CD14-positive monocyte (primary cell): ENCODE data around the gene DPP6. TPM values are rescaled to one million over a fixed set of nuclear protein-coding genes. Genes with fewer than 3 reads are reported as not detected.

Source experiments
- DNase-seq, 3 donors: peaks; one replicate each; pipeline ENCODE4 v3.0.0-alpha.2; 2011 to 2022
- H2AFZ ChIP-seq: 2 replicates; pipeline ENCODE4 v1.6.0; 2012; ENCODE audit warnings: mild to moderate bottlenecking, low read depth, low read length, inconsistent platforms; ENCODE audit not compliant: insufficient read depth, poor library complexity, severe bottlenecking
- H3K27ac ChIP-seq, 2 donors: 1 replicate in 1 of 2; 2 replicates in 1 of 2; pipeline ENCODE4 v1.5.1; 2012 to 2013; ENCODE audit warnings: low read length in 2 of 2, control low read depth in 1 of 2, inconsistent platforms in 1 of 2, low read depth in 1 of 2, mild to moderate bottlenecking in 1 of 2
- H3K27me3 ChIP-seq, 2 donors: one replicate each; pipeline versions ENCODE4 v1.6.0 to v1.6.1; 2011 to 2013; ENCODE audit warnings: low read length in 2 of 2; ENCODE audit not compliant: control insufficient read depth in 2 of 2, insufficient read depth in 2 of 2
- H3K36me3 ChIP-seq, 2 donors: replicated peaks in 1 of 2; 1 replicate in 1 of 2; 2 replicates in 1 of 2; pipeline versions ENCODE4 v1.5.1 to v1.6.1; 2012 to 2013; ENCODE audit warnings: low read length in 2 of 2, control low read depth in 1 of 2, inconsistent platforms in 1 of 2, mild to moderate bottlenecking in 1 of 2; ENCODE audit not compliant: insufficient read depth in 2 of 2, control insufficient read depth in 1 of 2
- H3K4me1 ChIP-seq, 2 donors: 1 replicate in 1 of 2; 2 replicates in 1 of 2; pipeline versions ENCODE4 v1.5.1 to v1.6.1; 2012 to 2013; ENCODE audit warnings: low read length in 2 of 2, control low read depth in 1 of 2, inconsistent platforms in 1 of 2, mild to moderate bottlenecking in 1 of 2, moderate library complexity in 1 of 2; ENCODE audit not compliant: insufficient read depth in 2 of 2, control insufficient read depth in 1 of 2
- H3K4me2 ChIP-seq: replicated peaks from 2 replicates; pipeline ENCODE3; 2012; ENCODE audit warnings: low read length, moderate library complexity, mild to moderate bottlenecking; ENCODE audit not compliant: poor library complexity, severe bottlenecking; ENCODE audit errors: extremely low read depth
- H3K4me3 ChIP-seq, 3 experiments: fragments of 200-600 bp in 1 of 3; sonication (generic) in 1 of 3; replicated peaks in 1 of 3; 1 replicate in 2 of 3; 2 replicates in 1 of 3; pipeline ENCODE4 v1.5.1; 2011 to 2013; ENCODE audit warnings: low read length in 3 of 3, mild to moderate bottlenecking in 3 of 3, control low read depth in 2 of 3, low read depth in 2 of 3, inconsistent platforms in 1 of 3, moderate library complexity in 1 of 3
- H3K79me2 ChIP-seq: 2 replicates; pipeline ENCODE4 v1.6.0; 2012; ENCODE audit warnings: mild to moderate bottlenecking, control low read depth, inconsistent platforms, low read length, moderate library complexity; ENCODE audit not compliant: insufficient read depth
- H3K9ac ChIP-seq: 2 replicates; pipeline ENCODE4 v1.6.0; 2017; ENCODE audit warnings: low read length, mild to moderate bottlenecking; ENCODE audit not compliant: insufficient read depth, poor library complexity, severe bottlenecking
- H3K9me3 ChIP-seq, 2 donors: replicated peaks in 1 of 2; 1 replicate in 1 of 2; 2 replicates in 1 of 2; pipeline versions ENCODE4 v1.5.1 to v1.6.1; 2012 to 2013; ENCODE audit warnings: low read length in 2 of 2, control low read depth in 1 of 2; ENCODE audit not compliant: control insufficient read depth in 1 of 2, insufficient read depth in 1 of 2
- H4K20me1 ChIP-seq: 2 replicates; pipeline ENCODE4 v1.6.0; 2012; ENCODE audit warnings: mild to moderate bottlenecking, low read length, control low read depth, moderate library complexity; ENCODE audit not compliant: insufficient read depth
- H3K27ac Mint-ChIP-seq, 7 donors: one replicate each; pipeline ENCODE4 v1.8.0; 2020; ENCODE audit warnings: mild to moderate bottlenecking in 7 of 7, mixed read lengths in 7 of 7, moderate library complexity in 6 of 7, inconsistent platforms in 2 of 7
- H3K27me3 Mint-ChIP-seq, 3 donors: one replicate each; pipeline ENCODE4 v1.8.0; 2021 to 2022; ENCODE audit warnings: low read depth in 3 of 3, mild to moderate bottlenecking in 3 of 3, mixed read lengths in 3 of 3, moderate library complexity in 3 of 3, inconsistent platforms in 1 of 3
- H3K36me3 Mint-ChIP-seq, 2 donors: one replicate each; pipeline ENCODE4 v1.8.0; 2020; ENCODE audit warnings: mixed read lengths in 2 of 2, inconsistent platforms in 1 of 2, mild to moderate bottlenecking in 1 of 2
- H3K4me1 Mint-ChIP-seq: one replicate; pipeline ENCODE4 v1.8.0; 2020; ENCODE audit warnings: mild to moderate bottlenecking, mixed read lengths
- H3K4me3 Mint-ChIP-seq, 2 donors: one replicate each; pipeline ENCODE4 v1.8.0; 2020; ENCODE audit warnings: mild to moderate bottlenecking in 2 of 2, mixed read lengths in 2 of 2, moderate library complexity in 1 of 2
- H3K9me3 Mint-ChIP-seq, 7 donors: one replicate each; pipeline ENCODE4 v1.8.0; 2020 to 2022; ENCODE audit warnings: mixed read lengths in 7 of 7, mild to moderate bottlenecking in 6 of 7, moderate library complexity in 6 of 7, inconsistent platforms in 2 of 7
- CTCF ChIP-seq: fragments of 200-600 bp; IDR thresholded peaks from one replicate; pipeline ENCODE4 v1.8.0; 2022; ENCODE audit warnings: antibody characterized with exemption, mild to moderate bottlenecking
- WGBS: methylation state at CpG from one replicate; pipeline ENCODE4 v1.1.5; 2013; ENCODE audit warnings: missing lambda C conversion rate; ENCODE audit not compliant: insufficient coverage; 5-methylcytosine and 5-hydroxymethylcytosine counted together
- intact Hi-C, 2 donors: fragments of 100-400 bp; cut with micrococcal nuclease; formaldehyde crosslinking; loops; one replicate each; pipeline versions ENCODE4 v1.15.0 to v1.15.1; 2023
- polyA plus RNA-seq, 3 donors: library from polyadenylated mRNA; depleted of rRNA in 1 of 3; unstranded in 2 of 3; stranded (reverse) in 1 of 3; fragments of 300-500 nt in 2 of 3; fragments of >200 nt in 1 of 3; fragmentation: Illumina TruSeq in 2 of 3; gene quantifications; 1 replicate in 2 of 3; 2 replicates in 1 of 3; pipeline ENCODE4 v1.2.3, GENCODE V29; 2012 to 2021

The DPP6 gene
- polyA plus RNA-seq, 3 donors: not detected

DNA sequence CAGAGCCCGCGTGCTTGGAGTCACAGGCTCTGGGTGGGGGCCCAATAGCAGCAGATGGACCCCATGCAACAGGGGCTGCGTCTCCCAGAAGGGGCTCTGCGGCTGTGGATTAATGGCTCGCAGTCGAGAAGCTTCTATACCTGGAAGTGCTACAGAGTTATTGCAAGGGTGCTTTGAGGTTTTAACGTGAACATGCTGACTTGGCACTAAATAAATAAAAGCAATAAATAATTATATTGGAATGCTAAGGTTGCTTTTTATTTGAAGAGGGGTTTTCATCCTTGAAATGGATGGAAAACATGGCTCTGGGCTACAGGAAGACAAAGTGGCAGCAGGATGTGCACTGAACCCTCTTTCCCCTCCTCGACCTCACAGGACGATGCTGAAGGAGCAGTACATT lies 828.3 kb downstream of the DPP6 start:
- no peaks in the 10 kb centered on the region for H3K4me1 ChIP-seq
- TF ChIP-seq CTCF: no peak
- peaks cover 0 to 2% (median 1%) of the 10 kb centered on the region in 3 donors for H3K27me3 Mint-ChIP-seq
- no peaks in the 10 kb centered on the region for H3K36me3 ChIP-seq
- peaks cover 0 to 5% (median 1%) of the 10 kb centered on the region in 7 donors for H3K9me3 Mint-ChIP-seq
- H3K79me2 ChIP-seq: no peaks in the 10 kb centered on the region
- no peak overlapping the region for H3K27ac Mint-ChIP-seq
- H2AFZ ChIP-seq: no peak overlapping the region
- H3K36me3 Mint-ChIP-seq: no peaks in the 10 kb centered on the region
- no peaks in the 10 kb centered on the region for H3K4me1 Mint-ChIP-seq
- no peak overlapping the region for H3K4me3 Mint-ChIP-seq
- H4K20me1 ChIP-seq: no peaks in the 10 kb centered on the region
- no peak overlapping the region for H3K4me2 ChIP-seq
- 91% methylated on average over 6 of the region's 9 CpGs for WGBS
- H3K9ac ChIP-seq: no peak overlapping the region
- H3K9me3 ChIP-seq: peaks cover 19 to 27% of the 10 kb centered on the region in 2 donors
- no peak overlapping the region for H3K4me3 ChIP-seq
- no peak for DNase-seq
- H3K27me3 ChIP-seq: no peaks in the 10 kb centered on the region
- intact Hi-C loops: no loop called here
- H3K27ac ChIP-seq: no peak overlapping the region

DNA sequence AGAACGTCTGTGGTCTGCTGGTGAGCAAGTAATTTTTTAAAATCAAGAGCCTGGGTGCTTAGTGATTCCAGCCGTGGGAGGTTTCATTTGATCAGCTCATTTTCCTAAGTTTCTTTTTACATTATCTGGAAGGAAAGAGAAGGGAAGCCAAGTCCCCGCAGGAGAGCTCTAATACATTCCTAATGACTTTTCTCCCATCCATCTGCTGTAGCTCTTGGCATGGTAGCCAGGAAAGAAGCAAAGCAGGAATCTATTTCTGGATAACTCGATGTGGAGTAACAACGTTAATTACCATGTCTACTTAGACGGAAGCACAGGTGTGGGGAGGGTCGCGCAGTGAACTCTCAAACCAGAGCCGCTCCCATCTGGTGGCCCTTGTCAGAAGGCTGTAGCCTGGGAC lies 828.8 kb downstream of the DPP6 start:
- 97% methylated on average over 6 of the region's 9 CpGs for WGBS
- H3K27me3 Mint-ChIP-seq: peaks cover 0 to 2% (median 1%) of the 10 kb centered on the region in 3 donors
- no peak overlapping the region for H3K4me3 ChIP-seq

More for the DNA sequence above, 828.8 kb downstream of the DPP6 start:
- Mint-ChIP-seq H3K36me3 (no peaks in the 10 kb centered on the region), H3K4me1 (no peaks in the 10 kb centered on the region), H3K4me3 (no peak overlapping the region), H3K9me3 (peaks cover 0 to 5% (median 1%) of the 10 kb centered on the region in 7 donors), H3K27ac (no peak overlapping the region)
- no peak for TF ChIP-seq CTCF
- Histone ChIP-seq H3K36me3 (no peaks in the 10 kb centered on the region), H3K27ac (no peak overlapping the region), H3K4me2 (no peak overlapping the region), H3K79me2 (no peaks in the 10 kb centered on the region), H2AFZ (no peak overlapping the region), H3K9ac (no peak overlapping the region), H3K4me1 (no peaks in the 10 kb centered on the region), H3K27me3 (no peaks in the 10 kb centered on the region), H3K9me3 (peaks cover 19 to 27% of the 10 kb centered on the region in 2 donors), H4K20me1 (no peaks in the 10 kb centered on the region)
- intact Hi-C loops: no loop called here
- DNase-seq: no peak
